NCI-H2171 (cell line): ENCODE results near the gene MPPED1.

Experiments used
- DNase-seq: peaks from one replicate; lab custom pipeline; 2025; lab: John Stamatoyannopoulos, UW

Gene MPPED1

DNA sequence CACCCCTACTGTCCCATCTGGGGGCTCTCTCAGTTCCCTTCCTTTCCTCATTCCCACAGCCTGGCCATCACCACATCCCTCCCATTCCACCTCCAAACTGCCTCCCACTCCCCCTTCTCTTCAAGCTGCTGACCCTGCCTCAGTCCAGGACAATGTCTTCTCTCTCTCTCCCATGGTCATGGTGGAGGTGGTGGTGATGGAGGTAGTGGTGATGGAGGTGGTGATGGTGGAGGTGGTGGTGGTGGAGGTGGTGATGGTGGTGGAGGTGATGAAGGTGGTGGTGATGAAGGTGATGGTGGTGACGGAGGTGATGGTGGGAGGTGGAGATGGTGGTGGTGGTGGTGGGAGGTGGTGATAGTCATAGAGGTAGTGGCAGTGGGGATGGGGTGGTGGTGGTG is 87.0 kb downstream of the MPPED1 start:
- no peak for DNase-seq

DNA sequence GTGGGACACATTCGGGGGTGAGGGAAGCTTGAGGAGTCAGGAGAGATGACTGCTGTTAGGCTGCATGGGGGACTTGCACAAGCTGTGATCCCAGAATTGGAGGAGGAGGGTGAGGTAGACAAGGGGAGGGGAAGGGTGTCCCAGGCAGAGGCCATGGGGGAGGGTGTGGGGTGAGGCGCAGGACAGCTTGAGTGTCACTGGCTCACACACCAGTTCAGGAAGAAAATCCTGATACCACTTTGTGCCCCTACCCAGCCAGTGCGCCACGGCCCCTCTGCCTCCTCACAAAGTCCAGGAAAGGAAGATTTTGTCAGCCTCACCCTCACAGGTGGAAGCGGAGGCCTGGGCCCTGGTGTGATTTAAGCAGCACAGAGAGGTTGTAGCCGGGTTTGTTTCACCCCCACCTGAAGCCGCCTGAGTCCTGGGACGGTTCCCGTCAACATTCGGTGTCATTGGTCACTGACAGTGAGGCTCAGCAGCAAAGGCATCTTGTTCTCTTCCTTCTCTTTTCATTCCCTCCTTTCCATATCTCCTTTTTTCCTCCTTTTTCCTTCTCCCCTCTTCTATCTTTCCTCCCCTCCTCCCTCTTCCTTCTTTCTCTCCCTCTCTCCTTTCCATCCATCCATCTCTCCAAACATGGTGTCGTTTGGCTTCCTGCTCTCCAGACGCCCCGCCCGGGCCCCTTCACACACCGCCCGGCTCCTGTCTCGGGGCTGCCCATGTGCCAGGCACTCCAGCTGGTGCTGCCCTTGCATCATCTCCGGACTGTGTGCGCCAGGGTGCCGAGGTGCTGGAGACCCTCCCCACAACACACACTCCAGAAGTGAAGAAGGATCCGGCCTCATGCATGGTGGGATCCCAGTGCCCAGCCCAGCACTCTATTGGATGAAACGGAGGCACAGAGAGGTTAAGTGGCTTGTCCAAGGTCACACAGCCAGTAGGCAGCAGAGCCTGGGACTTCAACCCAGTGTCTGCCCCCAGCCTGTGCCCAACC is 89.3 kb downstream of the MPPED1 start:
- DNase-seq: no peak

DNA sequence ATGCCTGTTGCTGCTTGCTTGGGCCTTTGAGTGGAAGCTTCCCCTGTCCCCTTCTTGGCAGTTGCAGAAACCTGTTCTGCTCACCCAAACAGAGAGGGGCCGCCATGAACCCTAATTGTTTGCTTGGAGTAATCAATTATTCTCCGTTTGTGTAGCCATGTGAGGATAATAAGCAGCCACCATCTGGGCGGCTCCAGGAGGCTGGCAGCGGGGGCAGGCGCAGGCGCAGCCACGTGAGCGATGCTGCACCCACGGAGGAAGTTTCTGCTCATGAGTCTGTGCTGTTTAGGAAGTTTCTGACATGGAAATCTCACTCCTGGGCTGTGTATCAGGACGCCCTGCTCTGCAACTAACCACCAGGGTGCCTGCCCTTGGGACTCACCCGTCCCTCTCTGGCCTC is 90.1 kb downstream of the MPPED1 start:
- DNase-seq: peak; percentile 88

DNA sequence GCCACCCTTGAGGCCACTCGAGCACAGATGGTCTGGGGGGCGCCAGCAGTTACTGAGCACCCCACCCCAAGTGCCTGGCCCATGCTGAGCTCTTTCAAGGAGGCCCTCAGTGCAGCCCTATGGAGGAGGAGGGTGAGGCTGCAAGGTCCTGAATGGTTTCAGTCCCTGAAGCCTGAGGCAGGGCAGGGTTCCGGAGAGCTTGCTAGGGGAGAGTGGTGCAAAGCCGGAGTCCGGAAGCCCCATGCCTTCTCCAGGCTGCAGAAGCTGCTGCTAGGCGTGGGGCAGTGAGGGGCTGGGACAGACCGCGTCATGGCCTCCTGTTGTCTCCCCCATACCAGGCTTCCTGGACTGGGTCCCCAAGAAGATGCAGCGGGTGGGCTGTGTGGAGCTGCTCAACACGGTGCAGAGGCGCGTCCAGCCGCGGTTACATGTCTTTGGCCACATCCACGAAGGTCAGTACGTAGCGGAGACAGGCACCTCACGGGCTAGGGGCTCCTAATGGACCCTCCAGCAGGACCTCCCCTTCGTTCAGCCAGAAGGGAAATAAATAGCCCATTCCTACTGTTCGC is 90.6 kb downstream of the MPPED1 start:
- DNase-seq: peak; percentile 32

DNA sequence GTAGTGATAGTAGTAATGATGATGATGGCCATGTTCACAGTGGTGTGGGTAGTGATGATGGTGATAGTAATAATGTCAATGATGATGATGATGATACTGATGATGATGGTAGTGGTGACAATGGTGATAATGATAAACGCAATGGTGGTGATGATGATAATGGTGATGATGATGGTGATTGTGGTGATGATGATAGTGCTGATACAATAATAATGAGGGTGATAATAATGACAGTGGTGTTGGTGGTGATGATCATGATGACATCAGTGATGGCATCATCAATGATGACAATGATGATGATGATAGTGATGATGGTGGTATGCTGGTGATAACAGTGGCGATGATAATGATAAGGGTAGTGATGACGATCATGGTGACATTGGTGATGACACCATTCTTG is 92.3 kb downstream of the MPPED1 start:
- no peak for DNase-seq

DNA sequence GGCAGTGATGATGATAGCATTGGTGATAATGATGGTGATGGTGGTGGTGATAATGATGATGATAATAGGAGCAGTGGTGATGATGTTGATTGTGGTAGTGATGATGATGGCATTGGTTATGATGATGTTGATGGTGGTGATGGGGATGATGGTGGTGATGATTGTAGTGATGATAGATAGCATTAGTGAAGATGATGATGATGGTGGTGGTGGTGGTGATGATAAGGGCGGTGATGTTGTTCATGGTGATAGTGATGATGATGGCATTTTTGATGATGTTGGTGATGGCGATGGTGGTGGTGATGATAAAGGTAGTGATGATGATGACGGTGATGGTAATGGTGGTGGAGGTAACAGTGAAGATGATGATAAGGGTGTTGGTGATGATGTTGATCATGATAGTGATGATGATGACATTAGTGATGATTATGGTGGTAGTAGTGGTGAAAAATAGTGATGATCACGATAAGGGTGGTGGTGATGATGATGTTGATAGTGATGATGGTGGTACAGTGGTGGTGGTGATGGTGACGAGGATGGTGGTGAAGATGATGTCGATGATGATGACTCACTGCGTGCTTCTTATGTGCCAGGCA is 93.0 kb downstream of the MPPED1 start:
- no peak for DNase-seq

DNA sequence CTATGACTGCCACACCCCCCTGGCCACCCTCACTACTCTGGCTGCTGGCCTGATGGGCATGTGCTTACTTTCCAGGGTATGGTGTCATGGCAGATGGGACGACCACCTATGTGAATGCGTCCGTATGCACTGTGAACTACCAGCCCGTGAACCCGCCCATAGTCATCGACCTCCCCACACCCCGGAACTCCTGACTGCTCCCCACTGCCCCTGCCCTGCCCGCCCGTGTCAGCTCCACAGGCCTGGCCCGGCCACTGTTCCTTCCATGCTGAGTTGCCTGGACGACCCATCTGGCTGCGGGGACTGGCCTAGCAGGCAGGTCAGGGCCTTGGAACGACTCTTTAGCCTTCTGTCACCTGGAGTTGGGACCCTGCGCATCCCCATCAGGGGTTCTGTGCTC is 93.6 kb downstream of the MPPED1 start:
- no peak for DNase-seq

DNA sequence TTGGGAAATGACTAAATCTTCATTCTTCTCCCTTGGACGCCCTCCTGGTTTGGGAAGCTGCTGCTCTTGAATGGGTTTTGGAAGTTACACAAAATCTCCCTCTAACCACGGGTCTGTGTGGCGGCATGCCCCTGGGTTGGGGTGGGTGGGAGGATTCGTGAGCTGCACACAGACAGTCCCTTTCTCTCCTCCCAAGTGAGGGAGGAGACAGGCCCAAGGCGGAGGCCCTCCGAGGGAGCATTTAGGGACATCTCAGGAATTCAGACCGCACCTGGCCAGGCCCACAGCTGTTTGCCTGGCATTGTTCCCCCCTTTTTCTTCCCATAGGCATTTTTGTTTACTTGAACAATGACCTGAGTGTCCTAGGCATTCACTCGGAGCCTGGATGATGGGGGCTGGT is 94.1 kb downstream of the MPPED1 start:
- DNase-seq: no peak

DNA sequence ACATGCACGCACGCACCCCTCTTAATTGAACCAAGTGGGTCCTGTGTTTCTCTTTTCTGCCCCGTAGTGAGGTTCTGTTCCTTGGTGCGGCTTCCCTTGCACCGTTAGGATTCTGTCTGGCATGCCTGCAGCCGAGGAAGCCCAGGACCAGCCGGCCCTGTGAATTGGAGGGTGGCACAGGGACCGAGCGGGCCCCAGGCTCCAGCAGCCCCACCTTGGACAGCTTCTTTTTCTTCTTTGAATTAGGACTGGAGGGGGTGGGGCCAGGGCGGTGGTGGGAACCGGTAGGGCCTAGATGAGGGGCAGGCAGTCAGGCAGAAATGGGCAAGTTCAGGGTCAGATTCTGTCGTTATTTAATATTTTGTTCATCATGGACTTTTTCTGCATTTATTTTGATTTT is 94.7 kb downstream of the MPPED1 start:
- no peak for DNase-seq

DNA sequence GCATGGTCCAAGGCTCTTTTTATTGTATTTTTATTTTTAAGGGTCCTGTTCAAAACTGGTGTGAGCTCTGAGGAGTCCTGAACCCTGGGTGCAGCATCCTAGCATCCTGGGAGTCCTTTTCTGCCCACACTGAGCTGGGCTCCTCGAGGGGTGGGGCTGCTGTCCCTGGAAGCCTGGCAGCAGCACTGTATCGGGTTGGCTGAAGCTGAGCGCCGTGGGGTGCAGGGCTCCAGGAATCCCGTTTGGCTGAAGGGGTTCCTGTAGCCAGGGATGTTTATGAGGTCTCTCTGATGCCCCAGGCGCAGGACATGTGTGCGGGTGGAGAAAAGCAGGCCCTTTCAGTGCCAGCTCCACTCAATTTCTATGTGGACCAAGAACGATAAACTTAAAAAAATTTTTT is 95.4 kb downstream of the MPPED1 start:
- no peak for DNase-seq

DNA sequence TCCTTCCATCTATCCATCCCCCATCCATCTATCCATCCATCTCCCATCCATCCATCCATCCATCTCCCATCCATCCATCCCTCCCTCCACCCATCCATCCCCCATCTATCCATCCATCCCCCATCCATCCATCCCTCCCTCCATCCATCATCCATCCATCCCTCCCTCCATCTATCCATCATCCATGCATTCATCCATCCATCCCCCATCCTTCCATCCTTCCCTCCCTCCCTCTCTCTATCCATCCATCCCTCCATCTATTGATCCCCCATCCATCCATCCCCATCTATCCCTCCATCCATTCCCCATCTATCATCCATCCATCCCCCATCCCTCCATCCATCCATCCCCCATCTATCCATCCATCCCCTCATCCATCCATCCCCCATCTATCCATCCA is 96.7 kb downstream of the MPPED1 start:
- DNase-seq: no peak

DNA sequence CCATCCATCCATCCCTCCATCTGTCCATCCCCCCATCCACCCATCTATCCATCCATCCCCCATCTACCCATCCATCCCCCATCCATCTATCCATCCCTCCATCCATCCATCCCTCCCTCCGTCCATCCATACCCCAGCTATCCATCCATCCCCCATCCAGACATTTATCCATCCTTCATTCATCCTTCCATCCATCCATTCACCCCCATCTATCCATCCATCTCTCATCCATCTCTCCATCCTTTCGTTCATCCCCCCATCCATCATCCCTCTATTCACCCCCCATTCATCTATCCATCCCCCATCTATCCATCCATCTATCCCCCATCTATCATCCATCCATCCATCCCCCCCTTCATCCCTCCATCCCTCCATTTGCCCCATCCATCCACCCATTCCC is 97.5 kb downstream of the MPPED1 start:
- no peak for DNase-seq

DNA sequence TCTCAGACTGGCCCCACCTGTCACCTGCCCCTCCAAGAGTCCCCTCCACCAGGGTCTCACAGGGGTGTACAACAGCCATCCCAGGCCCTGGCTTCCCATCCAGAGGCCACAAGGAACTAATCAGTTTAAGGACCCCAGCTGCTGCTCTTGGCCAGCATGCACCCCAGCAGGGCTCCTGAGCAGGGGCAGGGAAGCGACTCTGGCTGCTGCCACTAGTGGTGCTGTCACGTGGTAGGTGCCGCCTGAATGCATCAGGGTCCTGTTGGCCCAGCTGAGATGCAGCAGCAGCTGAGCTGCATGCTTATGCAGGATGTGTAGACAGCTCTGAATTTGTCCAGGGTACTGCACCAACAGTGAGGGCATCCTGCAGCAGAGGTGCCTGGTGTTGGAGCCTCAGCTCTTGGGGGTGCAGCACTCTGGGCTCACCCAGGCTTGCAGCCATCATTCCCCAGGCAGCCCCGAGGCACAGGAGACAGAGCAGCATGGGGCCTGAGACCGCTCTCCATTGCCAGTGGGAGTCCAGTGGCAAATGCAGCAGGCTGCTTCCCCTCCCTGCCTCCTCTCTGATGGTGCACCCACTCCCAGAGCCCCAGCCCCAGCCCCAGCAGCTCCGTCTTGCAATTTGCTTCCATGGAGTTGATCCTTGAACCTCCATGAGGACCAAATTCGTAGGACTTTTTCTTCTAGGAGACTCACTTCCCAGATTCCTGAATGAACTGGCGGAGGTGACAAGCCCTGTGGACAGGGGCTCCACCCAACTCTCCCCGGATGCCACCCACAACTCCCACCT is 98.7 kb downstream of the MPPED1 start:
- no peak for DNase-seq

DNA sequence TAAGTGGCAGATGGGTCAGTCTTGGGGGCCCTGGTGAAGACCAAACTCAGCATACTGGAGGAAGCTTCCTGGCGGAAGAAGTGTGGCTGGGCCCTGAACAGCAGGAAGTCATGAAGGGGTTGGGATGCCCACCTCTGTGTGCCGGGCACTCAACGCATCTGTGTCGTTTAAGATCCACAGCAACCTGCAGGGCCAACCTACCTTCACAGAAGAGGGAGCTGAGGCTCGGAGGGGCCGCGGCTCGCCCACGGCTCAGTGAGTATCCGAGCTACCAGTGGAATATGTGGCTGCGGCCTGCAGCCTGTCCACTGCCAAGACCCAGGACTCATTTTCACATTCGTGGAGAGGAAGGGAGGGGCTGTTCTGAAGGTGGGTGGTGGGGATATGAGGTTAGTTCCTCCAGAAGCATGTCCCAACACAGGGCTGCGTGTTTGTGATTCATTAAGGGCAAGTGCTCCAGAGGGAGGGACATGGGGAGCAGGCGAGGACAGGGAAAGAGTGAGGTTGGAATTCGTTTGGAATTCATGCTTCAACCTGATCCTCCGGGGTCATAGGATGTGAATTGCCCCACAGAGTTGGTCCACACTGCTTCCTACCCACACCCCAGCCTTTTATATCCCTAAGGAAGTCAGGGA is 99.6 kb downstream of the MPPED1 start:
- DNase-seq: no peak

DNA sequence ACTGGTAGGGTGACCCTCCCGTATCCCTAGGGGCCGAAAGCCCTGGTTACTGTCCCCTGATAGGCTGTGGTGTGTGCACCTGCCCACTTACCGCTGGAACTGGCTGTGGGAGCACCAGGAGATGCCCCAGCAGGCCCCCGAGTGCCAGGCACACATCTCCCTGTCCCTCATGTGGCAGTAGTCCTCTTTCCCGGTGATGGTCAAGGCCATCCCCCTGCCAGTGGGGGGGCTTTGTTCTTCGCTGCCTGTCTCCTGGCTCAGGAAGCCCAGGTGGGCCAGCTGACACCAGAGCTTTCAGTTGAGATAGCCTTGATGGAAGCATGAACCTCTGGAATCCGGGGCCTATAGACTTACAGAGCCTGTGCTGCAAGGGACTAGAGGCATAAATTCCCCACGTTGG is 100.5 kb downstream of the MPPED1 start:
- no peak for DNase-seq

DNA sequence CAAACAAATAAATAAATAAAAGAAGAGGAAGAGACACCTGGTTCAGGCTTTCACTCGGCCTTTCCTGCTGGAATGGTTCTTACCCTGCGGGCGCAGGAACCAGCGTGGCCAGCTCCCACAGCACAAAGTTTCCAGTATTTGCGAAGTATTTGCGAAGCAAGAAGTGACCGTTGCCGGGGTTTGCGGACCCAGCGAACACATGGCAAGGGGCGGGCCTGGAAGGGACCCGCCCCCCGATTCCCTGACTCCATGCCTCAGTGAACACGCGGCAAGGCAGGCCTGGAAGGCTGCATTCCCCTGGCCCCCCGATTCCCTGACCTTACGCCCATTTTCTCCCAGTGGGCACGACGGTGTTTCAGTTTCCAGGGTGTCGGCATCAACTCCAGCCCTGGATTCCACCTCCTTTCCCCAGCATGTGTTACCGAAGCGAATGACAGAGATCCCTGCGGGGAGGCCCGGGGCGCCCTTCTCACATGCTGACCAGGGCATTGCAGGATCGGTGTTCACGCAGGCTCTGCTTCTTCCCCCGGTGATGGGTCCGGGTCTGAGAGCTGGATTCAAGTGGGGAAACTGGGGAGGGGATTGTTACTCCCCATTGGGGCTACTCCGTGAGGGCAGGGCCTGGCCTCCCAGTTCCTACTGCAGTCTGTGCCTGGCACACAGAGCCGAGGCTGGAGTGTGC is 102.8 kb downstream of the MPPED1 start:
- no peak for DNase-seq

DNA sequence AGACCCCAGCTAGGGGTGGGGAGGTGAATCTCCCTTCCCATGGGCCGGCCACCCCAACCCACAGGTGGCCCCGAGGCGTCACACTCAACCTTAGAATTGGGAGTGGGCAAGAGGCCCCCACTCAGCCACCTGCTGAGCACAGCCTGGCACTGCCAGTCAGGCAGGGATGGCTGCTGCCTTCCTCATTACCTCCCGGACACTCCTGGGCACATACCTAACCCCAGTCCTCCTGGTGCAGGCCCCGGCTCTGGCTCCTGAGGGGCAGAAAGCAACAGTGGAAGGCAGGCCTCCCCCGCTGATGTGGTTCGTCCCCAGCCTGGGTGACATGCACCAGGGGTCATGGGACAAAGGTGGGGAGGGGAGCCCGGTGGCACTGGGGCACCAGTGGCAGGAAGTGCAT is 103.6 kb downstream of the MPPED1 start:
- DNase-seq: no peak

DNA sequence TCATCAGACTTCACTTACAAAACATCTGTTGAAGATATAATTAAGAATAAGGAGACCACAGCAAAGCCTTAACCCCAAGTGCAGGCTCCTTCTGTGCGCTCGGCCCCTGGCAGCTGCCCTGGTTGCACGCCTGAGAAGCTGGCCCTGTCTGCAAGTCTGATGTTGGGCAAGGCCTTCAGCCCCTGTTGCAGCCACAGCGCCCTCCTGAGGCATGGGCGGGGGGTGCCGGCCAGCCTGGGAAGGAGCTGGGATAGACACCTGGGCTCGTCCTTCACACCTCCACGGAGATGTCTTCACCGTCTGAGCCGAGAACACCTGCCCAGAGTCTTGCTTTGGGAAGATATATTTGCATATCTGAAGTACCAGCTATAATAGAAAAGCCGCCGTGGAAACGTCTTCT is 104.1 kb downstream of the MPPED1 start:
- DNase-seq: no peak

DNA sequence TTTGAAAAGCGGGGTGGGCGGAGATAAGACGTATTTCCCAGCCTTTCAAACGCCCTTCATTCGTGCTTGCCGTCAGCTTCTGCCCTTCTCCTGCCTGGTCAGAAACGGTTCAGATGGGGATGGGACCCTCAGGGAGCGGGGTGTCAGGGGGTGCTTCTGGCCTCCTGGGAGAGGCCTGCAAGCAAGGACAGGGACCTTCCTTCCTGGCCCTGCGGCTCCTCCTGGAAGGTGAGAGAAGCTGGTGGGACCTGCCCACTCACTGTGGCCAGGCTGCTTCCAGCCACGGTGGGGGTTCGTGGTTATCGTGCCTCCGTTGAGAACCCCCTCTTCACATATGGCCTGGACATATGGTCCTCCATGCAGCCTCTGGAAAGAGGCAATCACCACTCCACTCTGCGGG is 104.6 kb downstream of the MPPED1 start:
- no peak for DNase-seq

DNA sequence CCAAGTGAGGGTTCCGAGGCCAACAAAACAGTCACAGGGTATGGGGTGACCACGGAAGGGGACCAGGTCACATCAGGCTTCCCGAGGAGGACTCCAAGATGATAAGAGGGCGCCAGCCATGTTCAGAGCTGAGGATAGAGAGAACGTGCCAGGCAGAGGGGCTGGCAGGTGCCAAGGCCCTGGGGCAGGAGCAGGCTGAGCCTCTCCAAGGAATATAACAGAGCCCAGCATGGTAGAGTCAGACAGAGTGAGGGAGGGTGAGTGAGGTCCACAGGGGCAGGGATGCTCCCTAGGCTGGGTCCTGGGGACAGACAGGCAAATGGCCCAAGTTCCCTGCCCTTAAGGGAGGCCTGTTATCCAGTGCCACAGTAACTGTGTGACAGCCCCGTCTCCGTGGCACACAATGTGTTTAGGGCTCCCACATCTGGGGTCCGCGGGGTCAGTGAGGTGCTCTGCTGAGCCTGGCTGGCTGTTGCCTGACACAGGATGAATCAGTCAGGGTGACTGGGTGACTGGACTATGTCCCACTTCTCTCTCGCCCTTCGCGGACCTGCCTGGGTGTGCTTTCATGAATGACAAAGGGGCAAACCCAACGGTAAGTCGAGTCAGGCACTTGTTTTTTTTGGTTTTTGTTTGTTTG is 105.3 kb downstream of the MPPED1 start:
- DNase-seq: no peak

DNA sequence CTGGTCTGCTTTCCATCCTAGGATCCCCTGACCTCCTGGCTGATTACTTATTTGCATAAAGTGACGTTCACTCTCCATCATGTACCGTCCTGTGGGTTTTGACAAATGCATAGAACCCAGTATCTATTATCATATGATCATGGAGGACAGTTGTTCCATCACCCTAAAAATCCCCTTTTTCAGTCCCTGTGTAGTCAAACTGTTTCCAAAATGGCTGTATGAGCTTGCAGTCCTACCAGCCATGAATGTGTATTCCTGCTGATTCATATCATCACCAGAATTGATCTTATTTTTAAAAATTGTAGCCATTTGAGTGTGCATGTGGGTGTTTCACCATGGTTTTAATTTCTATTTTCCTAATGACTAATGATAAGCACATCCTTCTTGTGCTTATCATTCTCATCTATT is 108.8 kb downstream of the MPPED1 start:
- DNase-seq: no peak
